GM12864 (cell line): ENCODE measurements around the gene RPS14.

ENCODE experiments used
- DNase-seq: peaks from one replicate; pipeline ENCODE4 v3.0.0-alpha.2; 2011; ENCODE audit warnings: low read depth
- H3K4me3 ChIP-seq: 2 replicates; pipeline ENCODE4 v1.5.1; 2011; ENCODE audit warnings: mild to moderate bottlenecking, low read depth, low read length, control low read depth
- CTCF ChIP-seq: IDR thresholded peaks from 2 replicates; pipeline ENCODE4 v1.5.1; 2011; ENCODE audit warnings: low read depth, mild to moderate bottlenecking, moderate library complexity, low read length, control low read depth, inconsistent platforms; ENCODE audit errors: missing control alignments

Gene RPS14

DNA sequence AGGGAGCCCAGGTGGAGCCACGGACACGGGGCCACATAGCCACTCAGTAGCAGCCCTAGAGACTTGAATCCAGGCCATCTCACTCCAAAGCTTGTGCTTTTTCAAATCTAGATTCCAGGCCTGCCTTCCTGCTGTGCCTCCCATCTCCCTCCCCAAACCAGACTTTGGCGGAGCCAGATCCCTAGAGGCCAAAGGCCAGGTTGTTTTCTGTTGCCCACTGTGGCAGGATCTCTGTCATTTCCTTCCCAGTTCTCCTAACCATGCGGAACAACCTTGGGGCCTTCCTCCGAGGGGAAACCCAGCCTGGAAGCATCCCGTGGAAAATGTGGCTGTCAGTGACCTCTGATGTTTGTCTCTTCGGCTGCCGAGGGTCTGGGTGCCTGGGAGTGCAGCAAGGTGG lies 16.4 kb upstream of the RPS14 start:
- no peak for DNase-seq
- no peak overlapping the region for H3K4me3 ChIP-seq
- no peak for TF ChIP-seq CTCF

DNA sequence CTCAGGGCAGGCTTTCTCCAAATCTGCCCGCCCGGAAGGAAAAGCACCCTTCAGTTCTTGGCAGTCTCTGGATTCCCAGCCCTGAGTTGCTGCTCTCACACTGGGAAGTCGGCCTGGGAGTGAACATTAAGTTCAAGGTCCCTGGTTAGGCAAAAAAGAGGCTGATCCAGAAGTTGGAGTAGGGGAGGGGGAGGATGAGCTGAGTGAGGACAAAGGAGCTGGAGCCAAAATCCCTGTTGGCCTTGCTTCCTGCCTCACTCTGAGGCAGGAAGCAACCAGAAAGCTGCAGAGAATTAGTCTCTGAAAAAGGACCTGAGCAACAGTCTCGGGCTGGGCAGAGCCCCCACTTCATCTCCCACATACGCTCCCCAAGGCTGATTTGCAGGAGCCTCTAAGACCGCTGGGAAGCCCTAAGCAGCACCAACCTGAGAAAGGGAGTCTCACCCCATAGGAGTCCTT lies 15.0 kb upstream of the RPS14 start:
- no peak for DNase-seq
- H3K4me3 ChIP-seq: no peak overlapping the region
- no peak for TF ChIP-seq CTCF

- no peak for TF ChIP-seq CTCF
- no peak overlapping the region for H3K4me3 ChIP-seq
- peak; percentile 55 for DNase-seq
These were observed 11.7 kb upstream of the RPS14 start for GRCh38 chr5:150461231-150461630.

- TF ChIP-seq CTCF: no peak
- no peak overlapping the region for H3K4me3 ChIP-seq
- no peak for DNase-seq
These were observed 11.2 kb upstream of the RPS14 start for GRCh38 chr5:150460781-150461180.

GRCh38 chr5:150458802-150459557 lies 9.4 kb upstream of the RPS14 start:
- H3K4me3 ChIP-seq: peak overlapping the region; percentile 34
- peak; percentile 78 for TF ChIP-seq CTCF
- no peak for DNase-seq

- TF ChIP-seq CTCF: no peak
- H3K4me3 ChIP-seq: no peak overlapping the region
- no peak for DNase-seq
These were observed 8.2 kb upstream of the RPS14 start for GRCh38 chr5:150457562-150458240.
